GM19372 (cell line): ENCODE measurements around the gene RNF207.
"Not testable (repeated sequence)": the region's sequence is repeated elsewhere in the genome, so short reads cannot be mapped to it uniquely, and the experiment has no call there.

Source experiments
- ATAC-seq: cut with Tn5 transposase; IDR thresholded peaks from one replicate; pipeline ENCODE4 v1.9.1; 2021; ENCODE audit warnings: mild to moderate bottlenecking, low read depth, moderate library complexity; ENCODE audit not compliant: unreplicated experiment

Gene RNF207

DNA sequence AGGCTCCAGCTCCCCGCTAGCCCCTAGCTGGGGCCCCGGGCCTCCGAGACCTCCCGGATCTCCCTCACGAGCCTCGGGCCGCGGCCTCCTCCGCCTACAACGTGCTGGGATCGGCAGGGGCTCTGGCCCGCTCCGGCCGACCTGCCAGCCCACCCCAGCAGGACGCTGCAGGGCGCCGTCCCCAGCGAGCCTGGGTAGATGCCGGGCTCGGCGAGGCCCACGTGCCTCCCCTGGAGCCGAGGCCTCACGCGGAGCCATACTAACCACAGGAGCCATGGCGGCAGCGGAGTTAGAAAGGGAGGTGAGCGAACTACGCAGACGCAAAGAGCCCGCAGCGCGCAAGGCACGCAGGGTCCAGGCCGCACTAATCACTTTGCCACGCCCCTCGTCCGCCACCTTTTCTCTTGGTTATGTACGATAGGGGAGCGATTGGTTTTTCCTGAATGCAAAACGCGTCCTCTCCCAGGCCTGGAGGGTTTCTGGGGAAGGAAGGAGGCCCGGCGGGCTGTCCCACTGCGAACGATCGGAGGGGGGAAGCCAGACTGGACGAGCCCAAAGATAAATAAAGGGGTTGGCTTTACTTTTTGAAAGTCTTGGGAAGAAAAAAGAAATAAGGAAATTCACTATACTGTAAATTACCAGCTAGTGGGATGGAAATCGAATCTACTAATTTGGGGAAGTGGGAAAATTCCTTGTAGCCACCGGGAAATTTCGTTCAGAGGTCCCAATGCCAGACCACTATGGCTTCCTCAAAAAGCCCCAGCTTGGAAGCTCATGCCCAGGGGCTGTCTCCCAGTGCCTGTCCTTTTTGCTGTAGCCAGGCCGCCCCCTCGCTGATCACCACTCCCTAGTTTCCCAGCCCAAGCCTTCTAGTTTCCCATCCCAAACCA, 6.4 kb upstream of the RNF207 start, which contains the start of gene RPL22:
RPL22 (minus strand) TSS at position 298 of the 890 bp plus-strand sequence; CDS start at position 276, 22 bp downstream.
- peak; percentile 97 for ATAC-seq

DNA sequence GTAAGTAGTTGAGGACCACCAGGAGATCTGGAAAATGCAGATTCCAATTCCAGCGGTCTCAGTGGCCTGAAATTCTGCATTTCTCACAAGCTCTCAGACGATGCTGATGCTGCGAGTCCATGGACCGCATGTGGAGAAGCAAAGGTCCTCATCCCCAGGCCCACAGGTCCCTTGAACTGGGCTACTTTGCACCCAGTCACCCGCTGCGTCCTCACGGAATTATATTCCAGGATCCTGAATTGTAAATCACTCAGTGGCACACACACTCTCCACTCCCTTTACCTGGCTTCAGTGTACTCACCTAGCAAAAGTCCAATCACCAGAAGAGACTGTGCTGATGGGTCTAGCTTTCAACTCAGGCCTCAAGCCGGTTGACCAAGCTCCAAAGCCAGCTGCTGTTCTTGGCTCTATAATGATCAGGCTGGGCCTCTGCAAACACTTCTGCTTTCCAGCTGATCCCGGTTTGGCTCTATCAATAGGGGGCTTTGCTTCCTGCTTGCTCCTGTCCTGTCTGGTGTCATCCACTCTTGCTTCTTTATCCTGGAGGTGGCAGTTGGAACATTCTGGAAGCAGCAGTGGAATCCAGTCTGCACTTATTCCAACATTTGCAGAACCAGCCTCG, 5.6 kb upstream of the RNF207 start:
- ATAC-seq: no peak

DNA sequence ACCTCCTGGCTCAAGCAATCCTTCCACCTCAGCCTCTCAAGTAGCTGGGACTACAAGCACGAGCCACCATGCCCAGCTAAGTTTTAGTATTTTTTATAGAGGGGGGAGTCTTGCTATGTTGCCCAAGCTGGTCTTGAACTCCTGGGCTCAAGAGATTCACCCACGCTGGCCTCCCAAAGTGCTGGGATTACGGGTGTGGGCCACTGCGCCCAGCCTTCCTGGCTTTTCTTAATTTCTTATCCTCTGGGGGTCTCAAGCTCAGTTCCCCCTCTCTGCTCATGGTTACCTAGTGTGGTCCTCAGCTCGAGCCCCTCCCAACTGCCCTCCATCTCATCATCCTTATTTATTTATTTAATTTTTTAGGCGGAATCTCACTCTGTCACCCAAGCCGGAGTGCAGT, 3.7 kb upstream of the RNF207 start:
- ATAC-seq: no peak

DNA sequence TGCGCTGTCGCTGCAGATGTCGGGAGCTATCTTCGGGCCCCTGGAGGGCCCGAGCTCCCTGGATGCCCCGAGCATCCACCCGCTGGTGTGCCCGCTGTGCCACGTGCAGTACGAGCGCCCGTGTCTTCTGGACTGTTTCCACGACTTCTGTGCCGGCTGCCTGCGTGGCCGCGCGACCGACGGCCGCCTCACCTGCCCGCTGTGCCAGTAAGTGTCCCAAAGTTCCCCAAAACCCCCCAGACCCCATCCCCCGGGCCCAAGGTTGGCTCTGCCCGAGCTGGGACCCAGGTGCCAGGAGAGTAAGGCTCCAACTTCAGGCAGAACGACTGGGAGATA, 569 bp downstream of the RNF207 start:
- no peak for ATAC-seq

DNA sequence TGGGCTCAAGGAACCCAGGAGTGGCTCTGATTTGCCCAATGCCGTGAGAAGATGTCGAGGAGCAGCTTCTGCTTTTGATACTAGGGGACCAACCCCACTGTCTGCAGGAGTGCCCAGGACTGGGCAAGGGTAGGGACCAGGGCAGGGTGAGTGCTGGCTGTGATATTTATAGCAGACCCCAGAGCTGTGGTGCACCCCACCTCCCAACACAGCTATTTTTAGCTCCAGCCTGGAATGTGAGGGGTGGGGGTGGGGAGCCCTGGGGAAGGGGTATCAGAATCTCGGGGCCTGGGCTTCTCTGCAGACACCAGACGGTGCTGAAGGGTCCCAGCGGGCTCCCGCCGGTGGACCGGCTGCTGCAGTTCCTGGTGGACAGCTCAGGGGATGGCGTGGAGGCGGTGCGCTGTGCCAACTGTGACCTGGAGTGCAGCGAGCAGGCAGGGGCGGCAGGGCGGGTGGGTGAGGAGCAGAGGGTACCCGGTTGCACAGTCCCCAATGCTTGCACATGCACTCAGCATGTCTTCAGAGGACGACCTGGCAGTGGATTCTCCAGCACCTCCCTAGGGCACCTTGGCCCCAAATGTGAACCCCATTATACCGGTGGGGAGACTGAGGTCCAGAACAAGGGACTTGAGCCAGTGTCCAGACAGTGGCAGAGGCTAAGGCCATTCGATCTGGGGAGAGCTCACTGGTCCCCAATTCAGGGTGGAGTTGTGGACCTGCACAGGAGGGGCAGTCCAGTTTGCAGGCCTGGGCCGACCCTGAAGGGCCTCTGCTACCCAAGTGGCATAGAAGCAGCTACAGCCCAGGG, 1.4 kb downstream of the RNF207 start:
- no peak for ATAC-seq

DNA sequence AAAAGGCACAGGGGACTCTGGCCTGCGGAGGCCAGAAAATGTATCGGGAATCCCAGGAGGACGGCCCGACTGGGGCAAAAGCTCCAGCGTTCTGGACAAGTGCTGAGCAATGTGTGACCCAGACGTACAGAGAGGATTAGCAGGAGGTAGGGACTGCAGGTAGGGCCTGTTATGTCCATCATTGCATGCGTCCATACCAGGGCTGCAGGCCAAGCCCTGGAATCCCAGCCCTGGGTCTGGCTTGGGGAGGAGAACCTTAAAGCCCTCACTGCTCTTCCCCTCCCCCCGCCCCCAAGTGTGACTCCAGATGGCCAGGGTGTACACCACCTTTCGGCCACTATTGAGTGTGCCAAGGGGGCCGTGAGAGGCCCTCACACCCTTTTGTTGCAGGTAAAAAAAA, 2.0 kb downstream of the RNF207 start:
- no peak for ATAC-seq

DNA sequence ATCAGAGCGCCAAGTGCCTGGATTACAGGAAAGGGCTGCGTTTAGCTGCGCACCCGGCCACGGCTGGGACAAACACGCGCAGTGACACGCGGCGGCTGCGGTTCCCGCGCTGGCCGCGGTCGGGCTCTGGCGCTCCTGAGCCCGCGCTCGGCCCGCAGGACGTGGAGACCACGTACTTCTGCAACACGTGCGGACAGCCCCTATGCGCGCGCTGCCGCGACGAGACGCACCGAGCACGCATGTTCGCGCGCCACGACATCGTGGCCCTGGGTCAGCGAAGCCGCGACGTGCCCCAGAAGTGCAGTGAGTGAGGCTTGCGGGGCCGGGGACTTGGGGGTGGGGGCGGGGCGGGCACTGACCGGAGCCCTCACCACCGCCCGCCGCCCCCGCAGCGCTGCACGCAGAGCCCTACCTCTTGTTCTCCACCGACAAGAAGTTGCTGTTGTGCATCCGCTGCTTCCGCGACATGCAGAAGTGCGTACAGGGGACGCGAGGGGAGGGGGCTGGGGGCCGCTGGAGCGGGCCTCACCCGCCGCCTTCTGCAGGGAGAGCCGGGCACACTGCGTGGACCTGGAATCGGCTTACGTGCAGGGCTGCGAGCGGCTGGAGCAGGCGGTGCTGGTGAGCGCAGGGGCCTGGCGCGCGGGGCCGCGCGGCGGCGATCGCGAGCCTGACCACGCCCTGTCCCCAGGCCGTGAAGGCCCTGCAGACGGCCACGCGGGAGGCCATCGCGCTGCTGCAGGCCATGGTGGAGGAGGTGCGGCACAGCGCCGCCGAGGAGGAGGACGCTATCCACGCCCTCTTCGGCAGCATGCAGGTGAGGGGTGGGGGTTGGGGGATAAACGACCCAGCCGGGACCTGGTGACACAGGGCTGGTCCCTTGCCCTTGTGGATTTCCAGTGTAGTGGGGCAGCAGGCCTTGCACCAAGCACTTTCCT, 3.1 kb downstream of the RNF207 start:
- ATAC-seq: no peak

DNA sequence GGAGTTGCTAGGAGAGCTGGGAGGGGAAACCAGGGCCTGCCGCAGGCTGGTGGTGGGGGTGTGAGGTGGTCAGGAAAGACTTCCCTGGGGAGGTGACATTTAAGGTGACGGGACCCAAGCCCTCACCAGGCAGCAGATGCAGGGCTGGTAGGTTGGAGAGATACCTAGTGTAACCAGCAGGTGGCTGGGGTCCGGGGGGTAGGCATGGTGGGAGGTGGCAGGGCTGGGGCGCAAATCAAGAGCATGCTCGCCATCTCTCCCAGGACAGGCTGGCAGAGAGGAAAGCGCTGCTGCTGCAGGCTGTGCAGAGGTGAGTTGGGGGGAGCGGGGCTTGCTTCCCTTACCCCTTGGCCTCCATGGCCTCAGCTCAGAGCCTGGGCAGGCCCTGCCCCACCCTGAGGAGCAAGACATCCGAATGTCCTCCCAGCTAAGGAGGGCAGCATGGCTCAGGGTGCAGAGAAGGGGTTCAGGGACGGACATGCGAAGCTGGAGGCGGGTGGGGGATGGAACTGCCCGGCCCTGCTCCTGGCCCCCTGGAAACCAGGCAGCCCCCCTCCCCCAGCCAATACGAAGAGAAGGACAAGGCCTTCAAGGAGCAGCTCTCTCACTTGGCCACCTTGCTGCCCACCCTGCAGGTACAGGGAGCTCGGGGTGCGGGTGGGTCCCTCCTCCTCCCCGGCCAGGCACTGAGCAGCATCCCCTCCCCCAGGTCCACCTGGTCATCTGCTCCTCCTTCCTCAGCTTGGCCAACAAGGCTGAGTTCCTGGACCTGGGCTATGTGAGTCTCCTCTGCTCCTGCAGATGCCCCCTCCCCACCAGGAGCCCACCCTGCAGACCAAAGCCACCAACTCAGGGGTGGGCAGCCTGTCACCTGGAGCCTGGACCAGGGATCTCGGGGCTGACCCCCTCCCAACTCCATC, 4.0 kb downstream of the RNF207 start:
- ATAC-seq: no peak

DNA sequence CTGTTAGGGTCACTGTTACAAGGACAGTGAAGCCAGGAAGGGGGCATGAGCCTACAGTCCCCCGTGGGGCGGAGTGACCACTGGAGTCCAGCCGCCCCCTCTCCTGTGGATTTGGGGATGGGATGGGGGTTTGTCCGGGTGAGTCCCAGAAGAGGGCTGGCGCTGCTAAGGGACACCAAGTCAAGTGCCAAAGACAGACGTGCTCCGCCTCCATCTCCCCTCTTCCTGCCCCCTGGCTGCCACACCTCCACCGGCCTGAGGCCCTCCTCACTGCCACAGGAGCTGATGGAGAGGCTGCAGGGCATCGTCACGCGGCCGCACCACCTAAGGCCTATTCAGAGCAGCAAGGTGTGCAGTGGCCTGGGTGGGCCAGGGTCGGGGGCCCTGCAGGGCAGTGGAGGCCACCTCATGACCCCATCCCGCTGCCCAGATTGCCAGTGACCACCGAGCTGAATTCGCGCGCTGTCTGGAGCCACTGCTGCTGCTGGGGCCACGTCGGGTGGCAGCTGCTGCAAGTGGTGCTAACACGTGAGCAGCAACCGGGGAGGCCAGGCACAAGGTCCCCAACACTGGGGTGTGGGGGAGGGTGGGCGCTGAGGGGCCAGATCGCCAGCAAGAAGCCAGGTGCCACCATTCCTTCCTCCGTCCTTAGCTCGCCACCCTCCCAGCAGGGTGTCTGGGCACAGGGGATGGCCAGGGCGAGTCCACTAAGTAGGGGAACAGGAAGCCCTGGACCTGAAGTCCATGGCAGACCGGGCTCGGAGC, 4.9 kb downstream of the RNF207 start:
- ATAC-seq: no peak

DNA sequence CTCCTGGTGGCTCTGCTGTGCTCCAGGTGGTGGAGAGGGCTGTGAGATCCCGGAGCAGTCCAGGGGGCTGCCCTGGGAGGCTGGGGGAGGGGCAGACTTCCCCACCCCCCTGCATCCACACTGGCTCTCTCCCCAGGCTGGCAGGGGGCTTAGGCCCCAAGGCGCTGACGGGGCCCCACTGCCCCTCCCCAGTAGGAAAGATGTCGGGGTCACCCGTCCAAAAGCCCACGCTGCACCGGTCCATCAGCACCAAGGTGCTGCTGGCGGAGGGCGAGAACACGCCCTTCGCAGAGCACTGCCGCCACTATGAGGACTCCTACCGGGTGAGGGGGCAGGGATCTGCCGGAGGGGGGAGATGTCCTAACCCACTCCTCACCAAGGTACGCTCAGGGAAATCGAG, 5.8 kb downstream of the RNF207 start:
- ATAC-seq: no peak

DNA sequence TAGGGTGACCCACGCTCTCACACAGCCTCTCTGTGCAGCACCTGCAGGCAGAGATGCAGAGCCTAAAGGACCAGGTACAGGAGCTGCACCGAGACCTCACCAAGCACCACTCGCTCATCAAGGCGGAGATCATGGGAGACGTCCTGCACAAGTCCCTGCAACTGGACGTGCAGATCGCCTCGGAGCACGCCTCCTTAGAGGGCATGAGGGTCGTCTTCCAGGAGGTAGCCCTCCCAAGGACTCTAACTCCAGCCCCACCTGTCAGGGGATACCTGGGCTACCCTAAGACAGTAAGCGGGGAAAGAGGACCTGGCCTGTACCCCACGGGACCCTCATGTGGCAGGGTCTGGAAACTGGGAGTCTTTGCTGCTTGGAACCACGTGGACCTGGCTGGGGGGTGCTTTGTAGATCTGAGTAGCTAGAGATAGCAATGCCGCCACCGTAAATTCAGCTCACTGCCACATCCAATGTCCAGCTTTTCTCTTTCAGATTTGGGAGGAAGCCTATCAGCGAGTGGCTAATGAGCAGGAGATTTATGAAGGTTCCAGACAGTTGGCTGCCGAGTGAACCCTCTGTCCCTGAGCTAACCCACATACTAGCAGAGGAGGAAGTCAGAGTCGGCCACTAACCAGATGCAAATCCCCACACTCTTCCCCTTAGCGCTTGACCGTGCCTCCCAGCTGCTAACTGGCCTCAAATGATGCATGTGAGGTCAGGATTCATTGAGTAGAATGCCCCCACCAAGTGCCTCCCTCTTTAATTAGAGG, 6.5 kb downstream of the RNF207 start:
- no peak for ATAC-seq

DNA sequence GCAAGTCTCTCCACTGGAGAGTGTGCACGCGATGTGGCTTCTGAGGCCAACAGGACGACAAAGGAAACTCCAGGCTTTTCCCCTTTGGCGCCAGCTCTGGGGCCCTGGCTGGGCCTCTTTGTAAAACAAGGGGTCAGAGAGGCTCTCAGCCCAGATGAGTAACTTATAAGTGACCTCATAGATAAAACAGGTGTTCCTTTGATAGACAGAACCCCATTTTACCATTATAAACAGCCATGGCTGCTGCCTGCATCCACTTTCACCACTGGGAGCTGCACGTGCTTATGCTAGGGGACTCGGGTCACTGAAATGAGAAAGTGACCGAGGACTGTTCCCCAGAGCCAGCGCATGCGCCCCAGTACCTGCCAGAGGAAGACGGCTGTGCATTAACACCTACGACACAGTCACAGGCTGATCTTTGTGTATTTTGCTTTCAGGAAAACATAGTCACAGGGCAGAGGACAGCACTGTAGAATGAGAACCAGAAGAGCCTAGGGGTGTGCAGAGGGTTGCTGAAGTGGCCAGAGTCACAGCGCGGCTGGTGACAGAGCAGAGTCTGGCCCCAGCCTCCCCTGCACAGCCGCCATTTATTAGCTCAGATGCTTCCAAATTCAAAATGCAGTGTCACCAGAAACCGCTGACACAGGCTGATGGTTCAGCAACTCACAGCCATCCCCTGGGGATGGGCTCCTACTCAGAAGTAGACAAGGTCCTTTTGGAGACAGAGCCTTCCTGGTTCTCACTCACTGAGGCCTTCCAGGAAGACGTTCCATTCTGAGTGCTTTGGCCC, 12.7 kb downstream of the RNF207 start:
- ATAC-seq: no peak

DNA sequence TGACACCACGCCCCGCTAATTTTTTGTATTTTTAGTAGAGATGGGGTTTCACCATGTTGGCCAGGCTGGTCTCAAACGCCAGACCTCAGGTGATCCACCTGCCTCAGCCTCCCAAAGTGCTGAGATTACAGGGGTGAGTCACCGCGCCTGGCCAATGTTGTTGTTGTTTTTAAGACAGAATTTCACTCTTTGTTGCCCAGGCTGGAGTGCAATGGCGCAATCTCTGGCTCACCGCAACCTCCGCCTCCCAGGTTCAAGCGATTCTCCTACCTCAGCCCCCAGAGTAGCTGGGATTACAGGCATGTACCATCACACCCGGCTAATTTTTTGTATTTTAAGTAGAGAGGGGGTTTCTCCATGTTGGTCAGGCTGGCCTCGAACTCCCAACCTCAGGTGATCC, 13.7 kb downstream of the RNF207 start:
- ATAC-seq: not testable (repeated sequence)

DNA sequence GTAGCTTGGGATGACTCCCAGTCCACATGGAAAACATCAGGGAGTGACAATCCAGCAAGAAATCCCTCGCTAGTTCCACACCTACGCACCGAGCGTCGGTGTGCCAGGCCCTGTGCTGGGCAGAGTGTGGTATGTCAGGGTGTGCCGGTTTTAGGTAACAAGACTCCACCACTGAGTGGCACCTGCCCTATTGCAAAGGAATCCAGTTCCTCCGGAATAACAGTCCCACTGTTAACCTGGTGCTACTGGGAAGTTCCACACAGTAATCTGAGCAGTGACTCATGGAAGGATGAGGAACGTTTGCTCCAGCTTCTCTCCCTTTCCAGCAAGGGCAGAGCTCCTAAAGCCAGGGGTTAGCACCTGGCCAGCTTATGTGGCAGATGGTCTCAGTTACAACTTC, 14.3 kb downstream of the RNF207 start:
- no peak for ATAC-seq

DNA sequence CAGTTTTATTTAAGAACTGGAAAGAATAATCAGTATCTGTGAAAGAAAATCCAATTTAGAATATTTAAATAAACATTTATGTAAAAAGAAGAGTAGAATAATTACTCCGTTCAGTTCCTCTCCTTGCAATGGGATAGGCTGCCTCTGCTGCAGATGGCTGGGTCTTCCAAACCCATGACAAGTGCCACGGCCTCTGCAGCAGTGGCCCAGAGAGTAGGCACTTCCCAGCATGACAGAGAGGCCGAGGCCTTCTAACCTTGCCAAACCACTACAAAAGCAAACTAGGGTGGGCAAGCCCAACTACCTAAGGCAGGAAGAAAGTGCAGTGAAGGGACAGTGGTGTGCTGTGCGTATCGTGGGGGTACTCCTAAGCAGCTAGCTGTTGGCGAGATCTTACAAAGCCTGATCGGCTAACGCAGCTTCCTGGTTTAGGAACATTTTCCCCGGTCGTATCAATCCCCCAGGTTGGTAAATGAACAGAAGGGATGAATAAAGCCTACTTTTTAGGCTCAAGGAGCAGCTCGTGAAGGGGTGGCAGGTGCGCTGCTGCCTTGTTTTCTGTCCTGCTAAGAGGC, 15.4 kb downstream of the RNF207 start:
- ATAC-seq: no peak

DNA sequence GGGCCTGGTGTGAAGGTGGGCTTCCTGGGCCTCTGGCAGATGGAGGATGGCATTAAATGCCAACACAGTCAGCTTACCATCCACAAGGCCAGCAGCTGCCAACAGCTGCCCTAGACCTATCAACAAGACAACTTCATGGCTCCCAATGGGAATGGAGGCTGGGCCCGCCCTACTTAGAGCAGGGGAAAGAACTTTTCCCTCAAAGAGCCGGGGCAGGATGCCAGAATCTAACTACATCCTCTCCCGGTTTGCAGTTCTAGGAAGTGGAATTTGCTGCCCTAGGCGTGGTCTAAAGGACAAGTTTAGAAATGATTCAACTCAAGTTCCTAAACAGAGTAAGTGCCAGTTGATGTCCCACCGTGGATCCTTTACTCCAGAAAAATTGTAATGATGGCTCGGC, 16.7 kb downstream of the RNF207 start:
- ATAC-seq: no peak

DNA sequence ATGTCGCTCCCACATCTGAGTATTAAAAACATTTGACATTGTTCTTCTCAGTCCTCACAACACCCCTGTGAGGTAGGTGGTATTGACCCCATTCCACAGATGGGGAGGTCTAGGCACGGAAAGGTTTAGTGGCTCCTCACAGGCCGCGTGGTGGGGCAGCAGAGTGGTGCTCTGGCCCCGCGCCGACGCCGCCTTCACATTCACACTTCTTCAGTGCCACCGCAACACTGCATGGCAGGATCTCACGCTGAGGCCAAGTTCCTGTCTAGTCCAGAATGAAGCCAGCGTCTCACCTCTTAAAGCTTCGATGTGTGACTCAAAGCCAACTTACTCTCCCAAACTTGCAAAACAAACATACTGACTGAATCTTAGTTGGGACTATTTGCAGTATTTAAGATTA, 17.7 kb downstream of the RNF207 start:
- ATAC-seq: no peak
